Cardiac fibroblast (primary cell): ENCODE data around the gene MEIOSIN.

Experiments used
- DNase-seq, 2 donors: peaks; one replicate each; pipeline versions ENCODE4 v3.0.0 to v3.0.0-alpha.2; 2010; ENCODE audit warnings: low read depth in 2 of 2
- H3K4me3 ChIP-seq, 2 donors: replicated peaks in 1 of 2; 1 replicate in 1 of 2; 2 replicates in 1 of 2; pipeline ENCODE4 v1.5.1; 2011; ENCODE audit warnings: low read depth in 2 of 2, low read length in 2 of 2, mild to moderate bottlenecking in 2 of 2, moderate library complexity in 1 of 2
- CTCF ChIP-seq: IDR thresholded peaks from one replicate; pipeline ENCODE4 v1.5.1; 2011; ENCODE audit warnings: low read depth, mild to moderate bottlenecking, low read length, inconsistent platforms

Gene MEIOSIN

GRCh38 chr19:45761714-45762113, 28.5 kb downstream of the MEIOSIN start:
- TF ChIP-seq CTCF: no peak
- DNase-seq: no peak
- H3K4me3 ChIP-seq: no peak overlapping the region

DNA sequence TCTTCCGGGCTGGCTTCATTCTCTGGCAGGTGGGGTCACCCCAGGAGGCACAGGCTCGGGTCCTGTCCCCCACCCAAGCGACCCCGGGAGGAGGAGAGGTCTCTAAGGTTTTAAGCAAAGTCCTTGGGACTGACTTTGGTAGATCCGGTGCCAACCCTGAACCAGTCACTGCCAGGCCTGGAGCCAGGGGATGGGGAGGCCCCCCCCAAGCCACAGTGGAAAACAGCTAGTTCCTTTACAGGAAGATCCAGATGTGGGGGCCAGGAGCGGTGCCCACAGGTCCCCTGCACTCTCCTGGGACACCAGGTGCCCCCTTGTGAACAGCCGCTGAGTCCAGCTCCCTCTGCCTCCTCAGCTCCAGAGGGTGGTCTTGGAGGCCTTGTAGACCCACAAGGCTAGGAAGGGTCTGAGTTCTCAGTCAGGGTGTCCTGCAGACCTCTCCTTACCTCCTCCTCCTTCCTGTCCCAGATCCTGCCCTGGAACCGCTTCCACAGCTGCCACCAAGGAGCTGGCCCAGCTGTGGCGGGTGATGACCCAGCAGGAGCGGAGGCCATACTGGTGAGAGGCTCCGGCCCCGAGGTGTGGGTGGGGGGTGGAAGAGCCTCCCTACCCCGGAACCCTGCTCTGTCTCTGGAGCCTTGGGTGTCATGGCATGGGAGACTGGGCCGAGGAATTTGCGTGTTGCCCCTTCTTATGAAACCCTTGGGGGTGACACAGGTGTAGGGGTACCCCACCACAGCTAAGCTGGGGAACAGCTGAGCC, 29.8 kb downstream of the MEIOSIN start:
- no peak overlapping the region for H3K4me3 ChIP-seq

GRCh38 chr19:45763691-45764294, 30.6 kb downstream of the MEIOSIN start:
- DNase-seq: no peak
- H3K4me3 ChIP-seq: no peak overlapping the region
- TF ChIP-seq CTCF: no peak

More for the DNA sequence above, 29.8 kb downstream of the MEIOSIN start:
- no peak for TF ChIP-seq CTCF
- no peak for DNase-seq

DNA sequence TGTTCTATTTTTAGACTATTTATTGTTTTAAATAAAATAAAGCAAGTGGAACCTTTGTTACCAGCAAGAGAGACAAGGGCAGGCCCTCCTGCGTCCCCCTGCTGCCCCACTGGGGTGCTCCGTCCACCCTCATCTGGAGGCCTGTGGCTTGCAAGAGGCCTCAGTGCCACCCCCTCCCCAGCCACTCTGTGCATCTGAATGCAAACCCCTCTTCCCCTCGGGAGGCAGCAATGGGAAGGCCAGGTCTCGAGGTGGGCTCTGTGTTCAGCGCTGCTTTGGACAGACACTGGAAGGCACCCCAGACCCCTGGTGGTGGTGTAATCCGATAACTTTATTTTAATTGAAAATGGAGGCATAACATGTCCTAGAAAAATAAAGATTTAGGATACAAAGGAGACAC, 31.2 kb downstream of the MEIOSIN start:
- DNase-seq: no peak
- TF ChIP-seq CTCF: no peak
- no peak overlapping the region for H3K4me3 ChIP-seq

DNA sequence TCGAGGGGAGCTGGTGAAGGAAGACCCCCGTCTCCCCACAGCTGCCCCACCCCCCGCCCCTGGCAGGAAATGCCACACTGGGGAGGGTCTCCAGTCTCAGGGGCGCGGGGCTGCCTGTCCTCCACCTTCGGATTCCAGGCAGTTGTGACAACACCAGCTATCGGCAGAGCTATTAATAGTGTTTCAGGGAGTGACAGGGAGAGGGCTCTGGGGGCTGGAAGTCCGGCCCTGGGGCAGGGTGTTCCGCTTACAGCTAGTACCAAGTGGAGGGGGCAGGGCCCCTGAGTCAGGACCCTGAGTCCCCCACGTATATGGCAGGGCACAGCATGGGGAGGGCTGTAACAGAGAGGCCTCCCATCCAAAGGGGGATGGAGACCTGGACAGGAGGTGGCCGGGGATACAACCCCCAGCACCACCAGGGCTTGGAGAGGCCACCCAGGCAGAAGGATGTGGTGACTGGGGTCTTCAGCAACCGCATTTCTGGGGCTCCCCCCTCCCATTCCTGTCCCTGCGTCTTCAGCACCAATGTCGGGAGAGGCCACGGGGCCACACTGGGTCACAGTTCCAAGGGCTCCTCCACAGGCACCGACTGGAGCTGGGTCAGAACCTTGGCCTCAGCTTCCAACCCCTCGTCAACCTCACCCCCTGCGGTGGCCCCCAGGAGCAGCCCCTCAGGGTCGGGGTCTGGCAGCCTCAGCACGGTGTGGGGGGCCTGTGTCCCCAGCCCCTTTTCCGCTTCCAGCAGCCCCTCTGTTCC, 31.9 kb downstream of the MEIOSIN start:
- DNase-seq: no peak
- TF ChIP-seq CTCF: no peak
- H3K4me3 ChIP-seq: no peak overlapping the region

DNA sequence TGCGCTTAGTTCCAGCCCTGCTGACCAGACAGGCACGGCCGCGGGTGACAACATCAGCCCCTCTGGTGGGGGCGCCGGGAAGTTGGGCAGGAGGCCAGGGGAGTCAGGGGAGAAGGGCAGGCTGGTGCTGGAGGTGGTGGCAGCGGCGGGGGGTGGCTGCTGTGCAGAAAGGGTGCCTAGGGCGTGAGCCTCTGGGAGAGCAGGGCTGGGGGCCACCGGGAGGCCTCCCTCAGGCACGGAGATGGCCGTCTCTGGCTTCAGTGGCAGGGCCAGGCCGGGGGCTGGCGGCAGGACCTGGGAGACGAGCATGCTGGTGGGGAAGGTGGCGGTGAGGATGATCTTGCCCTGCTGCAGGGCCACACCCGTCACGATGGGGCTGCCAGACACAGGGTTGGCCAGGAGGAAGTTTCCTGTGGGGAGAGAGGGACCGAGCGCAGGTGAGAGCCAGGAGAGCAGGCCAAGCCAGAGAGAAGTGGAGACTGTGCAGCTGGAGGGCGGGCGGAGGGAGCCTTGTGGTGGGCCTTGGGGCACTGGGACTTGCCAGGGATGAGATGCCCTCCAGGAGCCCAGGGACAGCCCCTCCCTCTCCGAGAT, 32.6 kb downstream of the MEIOSIN start:
- DNase-seq: no peak
- no peak overlapping the region for H3K4me3 ChIP-seq
- TF ChIP-seq CTCF: no peak
